K562 (cell line): ENCODE data around the gene DESI2. TPM values are rescaled to one million over a fixed set of nuclear protein-coding genes. Genes with fewer than 3 reads are reported as not detected.
A peak's percentile ranks its signal among the peaks of the same experiment; 100 is the strongest.

ENCODE experiments used
- ATF6 ChIP-seq: sonication (generic); formaldehyde crosslinking; IDR thresholded peaks from 2 replicates; pipeline ENCODE4 v1.4.0; 2020; ENCODE audit warnings: mild to moderate bottlenecking, missing genetic modification reagents
- CXXC5 ChIP-seq: fragments of 250-450 bp; sonication (Bioruptor Pico); IDR thresholded peaks from 2 replicates; pipeline ENCODE4 v1.8.0; 2022; ENCODE audit warnings: inconsistent platforms, mild to moderate bottlenecking, moderate library complexity
- HMBOX1 ChIP-seq: sonication (generic); IDR thresholded peaks from 2 replicates; pipeline ENCODE4 v1.6.1; 2016
- LCOR ChIP-seq: sonication (generic); formaldehyde crosslinking; IDR thresholded peaks from 2 replicates; pipeline ENCODE4 v1.8.0; 2022; ENCODE audit warnings: mild to moderate bottlenecking, missing genetic modification reagents
- MLLT1 ChIP-seq, 2 experiments: fragments of 450-650 bp; IDR thresholded peaks; 2 replicates each; pipeline ENCODE4 v1.6.1; 2016
- PRDM10 ChIP-seq: fragments of 450-650 bp; IDR thresholded peaks from 2 replicates; pipeline ENCODE4 v1.6.1; 2018; ENCODE audit not compliant: partially characterized antibody
- TEAD1 ChIP-seq, 2 experiments: fragments of 450-650 bp in 1 of 2; sonication (generic) in 1 of 2; formaldehyde crosslinking; IDR thresholded peaks; 2 replicates each; pipeline versions ENCODE4 v1.4.0 to v1.8.0; 2020 to 2022; ENCODE audit warnings: mild to moderate bottlenecking in 2 of 2, missing genetic modification reagents in 1 of 2
- TEAD4 ChIP-seq, 2 experiments: sonication (generic) in 1 of 2; formaldehyde crosslinking in 1 of 2; IDR thresholded peaks; 2 replicates each; pipeline versions ENCODE4 v1.6.1 to v1.8.0; 2012 to 2022; ENCODE audit warnings: borderline replicate concordance in 1 of 2, inconsistent platforms in 1 of 2, low read length in 1 of 2, mild to moderate bottlenecking in 1 of 2, missing genetic modification reagents in 1 of 2
- polyA plus RNA-seq, 8 experiments: library from polyadenylated mRNA; depleted of rRNA in 4 of 8; stranded (reverse) in 5 of 8; unstranded in 3 of 8; fragments of >200 nt; fragmentation: Nextera tagmentation in 2 of 8; fragmentation: Illumina TruSeq in 1 of 8; extraction: Ambion mirVana in 2 of 8; extraction: Trizol in 1 of 8; gene quantifications; 2 replicates each; pipeline versions ENCODE4 v1.2.1 to v1.2.3, GENCODE V29; 2011 to 2014; ENCODE audit warnings: inconsistent platforms in 1 of 8, missing spikeins in 1 of 8
- total RNA-seq, 7 experiments: library from RNA; depleted of rRNA in 6 of 7; stranded (reverse); fragments of >200 nt in 6 of 7; fragmentation: Illumina TruSeq in 2 of 7; extraction: Trizol in 2 of 7; gene quantifications; 2 replicates each; pipeline versions ENCODE4 v1.2.1 to v1.2.3, GENCODE V29; 2011 to 2021; ENCODE audit warnings: low replicate concordance in 1 of 7

Gene DESI2
- total and polyA plus RNA-seq, 9 of the 15 experiments (the other 6 are each of a cell fraction or from before 2014, with no cell fraction given), result 17.4 to 59.4 (median 38.4) TPM

- TF ChIP-seq PRDM10 (peak; percentile 31), HMBOX1 (0 out of 2 replicates have a peak, but pooled peaks have one; percentile 60), CXXC5 (CRISPR knock-in tag) (peak; percentile 50; the same call in 1 of the 2 replicates), TEAD1 (CRISPR knock-in tag; IDR thresholded peaks at IDR 0.05) (0 out of 4 replicates have a peak, but pooled peaks of 1 of the 2 experiments have one; percentile 40), LCOR (CRISPR knock-in tag) (peak; percentile 42; the same call in 1 of the 2 replicates), MLLT1 (IDR thresholded peaks at IDR 0.05) (peak in 1 of 2 experiments; percentile 67; a peak in 1 of 4 replicates), TEAD4 (IDR thresholded peaks at IDR 0.05; ENCODE audit: low read length) (peak; percentile 27; the same call in 1 of the 2 replicates), TEAD4 (CRISPR knock-in tag; IDR thresholded peaks at IDR 0.05; ENCODE audit: borderline replicate concordance) (no peak), ATF6 (no peak)
Measured at GRCh38 chr1:244665771-244666217, 12.9 kb downstream of the DESI2 start (continued).
